Hepatocyte (in vitro differentiated cells): ENCODE data around the gene ATP9B. TPM values are rescaled to one million over a fixed set of nuclear protein-coding genes. Genes with fewer than 3 reads are reported as not detected.
"Not testable (repeated sequence)": the region's sequence is repeated elsewhere in the genome, so short reads cannot be mapped to it uniquely, and the experiment has no call there.

ENCODE experiments used
- DNase-seq: peaks from one replicate; pipeline ENCODE4 v3.0.0-alpha.2; 2016; ENCODE audit warnings: low spot score
- H2AFZ ChIP-seq: fragments of 200-600 bp; sonication (generic); 2 replicates; pipeline ENCODE4 v1.6.0; 2016; ENCODE audit warnings: antibody characterized with exemption, mild to moderate bottlenecking
- H3K27ac ChIP-seq: fragments of 200-600 bp; sonication (generic); 2 replicates; pipeline ENCODE4 v1.5.1; 2016; ENCODE audit warnings: mild to moderate bottlenecking
- H3K27me3 ChIP-seq: fragments of 200-600 bp; sonication (generic); 2 replicates; pipeline ENCODE4 v1.6.1; 2016
- H3K36me3 ChIP-seq: fragments of 200-600 bp; sonication (generic); replicated peaks from 2 replicates; pipeline ENCODE4 v1.5.1; 2016; ENCODE audit warnings: low read depth; ENCODE audit not compliant: insufficient read depth
- H3K4me1 ChIP-seq: fragments of 200-600 bp; sonication (generic); 2 replicates; pipeline ENCODE4 v1.5.1; 2016; ENCODE audit warnings: mild to moderate bottlenecking, moderate library complexity; ENCODE audit not compliant: insufficient read depth
- H3K4me2 ChIP-seq: fragments of 200-600 bp; sonication (generic); 2 replicates; pipeline ENCODE4 v1.6.0; 2016
- H3K4me3 ChIP-seq: fragments of 200-600 bp; sonication (generic); 2 replicates; pipeline ENCODE4 v1.5.1; 2016; ENCODE audit warnings: mild to moderate bottlenecking
- H3K79me2 ChIP-seq: fragments of 200-600 bp; sonication (generic); 2 replicates; pipeline ENCODE4 v1.6.0; 2017; ENCODE audit warnings: mild to moderate bottlenecking
- H3K9me2 ChIP-seq: fragments of 200-600 bp; sonication (generic); replicated peaks from 2 replicates; pipeline ENCODE4 v1.6.0; 2017; ENCODE audit warnings: mild to moderate bottlenecking; ENCODE audit not compliant: insufficient read depth
- H3K9me3 ChIP-seq: fragments of 200-600 bp; sonication (generic); 2 replicates; pipeline ENCODE4 v1.5.1; 2016; ENCODE audit warnings: low read depth, mild to moderate bottlenecking
- H4K20me1 ChIP-seq: fragments of 200-600 bp; sonication (generic); 2 replicates; pipeline ENCODE4 v1.6.0; 2016; ENCODE audit warnings: mild to moderate bottlenecking; ENCODE audit not compliant: insufficient read depth, poor library complexity, severe bottlenecking
- CTCF ChIP-seq: fragments of 200-600 bp; sonication (generic); IDR thresholded peaks from 2 replicates; pipeline ENCODE4 v1.5.1; 2016; ENCODE audit warnings: antibody characterized with exemption, mild to moderate bottlenecking; ENCODE audit not compliant: poor library complexity
- EZH2 ChIP-seq: fragments of 200-600 bp; sonication (generic); IDR thresholded peaks from 2 replicates; pipeline ENCODE4 v1.6.1; 2016; ENCODE audit warnings: antibody characterized with exemption, mild to moderate bottlenecking, borderline replicate concordance
- EZH2phosphoT487 ChIP-seq: fragments of 200-600 bp; sonication (generic); IDR thresholded peaks from one replicate; pipeline ENCODE4 v1.6.1; 2018; ENCODE audit warnings: antibody characterized with exemption, mild to moderate bottlenecking, low read depth, moderate library complexity; ENCODE audit not compliant: unreplicated experiment, severe bottlenecking
- WGBS: methylation state at CpG from one replicate; pipeline ENCODE4 v1.1.6; 2016; ENCODE audit warnings: low lambda C conversion rate; ENCODE audit errors: missing lambda C conversion rate; 5-methylcytosine and 5-hydroxymethylcytosine counted together
- polyA plus RNA-seq: library from polyadenylated mRNA; unstranded; fragments of >200 nt; fragmentation: Nextera tagmentation; extraction: Ambion mirVana; gene quantifications from 2 replicates; pipeline ENCODE4 v1.2.1, GENCODE V29; 2016
- total RNA-seq: library from RNA; depleted of rRNA; stranded (reverse); fragments of >200 nt; gene quantifications from 2 replicates; pipeline ENCODE4 v1.2.3, GENCODE V29; 2014

The ATP9B gene
- total and polyA plus RNA-seq, 2 experiments from 2014 or later, result 14.6 to 23.8 TPM

DNA sequence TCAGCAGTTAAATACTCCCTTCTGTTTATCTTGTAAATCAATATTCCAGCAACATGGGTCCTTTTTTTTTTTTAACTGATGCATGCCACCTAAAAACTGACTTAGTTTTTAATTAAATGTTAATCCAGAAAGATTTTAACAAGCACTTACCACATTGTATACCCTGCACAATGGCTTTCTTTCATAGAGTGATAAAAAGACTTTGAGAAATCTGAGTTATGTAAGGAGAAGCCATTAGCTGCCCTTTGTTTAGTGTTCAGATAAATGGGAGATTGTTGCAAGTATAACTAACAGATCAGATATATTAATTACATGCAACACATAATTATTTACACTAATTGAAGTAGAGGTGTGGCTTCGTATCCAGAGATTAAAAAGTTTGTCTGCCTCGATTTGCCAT lies 303.8 kb downstream of the ATP9B start:
- Histone ChIP-seq H3K4me3 (no peak overlapping the region), H3K9me3 (no peaks in the 10 kb centered on the region), H3K27ac (no peak overlapping the region), H3K36me3 (no peaks in the 10 kb centered on the region), H3K4me2 (no peak overlapping the region), H3K4me1 (no peaks in the 10 kb centered on the region), H3K27me3 (no peaks in the 10 kb centered on the region), H2AFZ (no peak overlapping the region), H3K79me2 (no peaks in the 10 kb centered on the region), H3K9me2 (no peaks in the 10 kb centered on the region), H4K20me1 (no peaks in the 10 kb centered on the region)
- no peak for TF ChIP-seq EZH2
- no peak for TF ChIP-seq EZH2phosphoT487
- WGBS, result 98% methylated on average over 2 of the region's 2 CpGs
- DNase-seq, result no peak

DNA sequence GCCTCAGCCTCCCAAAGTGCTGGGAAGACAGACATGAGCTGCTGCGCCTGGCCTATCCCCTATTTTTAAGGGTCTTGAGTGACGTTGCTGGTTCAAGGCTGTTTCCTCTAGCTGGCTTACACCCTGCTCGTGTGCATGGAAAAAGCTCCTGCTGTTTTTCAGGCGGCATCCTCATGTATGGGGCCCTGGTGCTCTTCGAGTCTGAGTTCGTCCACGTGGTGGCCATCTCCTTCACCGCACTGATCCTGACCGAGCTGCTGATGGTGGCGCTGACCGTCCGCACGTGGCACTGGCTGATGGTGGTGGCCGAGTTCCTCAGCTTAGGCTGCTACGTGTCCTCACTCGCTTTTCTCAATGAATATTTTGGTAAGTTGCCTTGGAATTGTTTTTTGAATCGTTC lies 304.5 kb downstream of the ATP9B start:
- Histone ChIP-seq H3K27ac (no peak overlapping the region), H3K27me3 (no peaks in the 10 kb centered on the region), H3K4me3 (no peak overlapping the region), H3K4me1 (no peaks in the 10 kb centered on the region), H3K79me2 (no peaks in the 10 kb centered on the region), H3K9me3 (no peaks in the 10 kb centered on the region), H3K4me2 (no peak overlapping the region), H3K36me3 (no peaks in the 10 kb centered on the region), H3K9me2 (no peaks in the 10 kb centered on the region), H4K20me1 (no peaks in the 10 kb centered on the region), H2AFZ (no peak overlapping the region)
- no peak for DNase-seq
- 97% methylated on average over 17 of the region's 17 CpGs for WGBS
- TF ChIP-seq CTCF, result no peak
- TF ChIP-seq EZH2phosphoT487, result no peak
- TF ChIP-seq EZH2, result no peak

DNA sequence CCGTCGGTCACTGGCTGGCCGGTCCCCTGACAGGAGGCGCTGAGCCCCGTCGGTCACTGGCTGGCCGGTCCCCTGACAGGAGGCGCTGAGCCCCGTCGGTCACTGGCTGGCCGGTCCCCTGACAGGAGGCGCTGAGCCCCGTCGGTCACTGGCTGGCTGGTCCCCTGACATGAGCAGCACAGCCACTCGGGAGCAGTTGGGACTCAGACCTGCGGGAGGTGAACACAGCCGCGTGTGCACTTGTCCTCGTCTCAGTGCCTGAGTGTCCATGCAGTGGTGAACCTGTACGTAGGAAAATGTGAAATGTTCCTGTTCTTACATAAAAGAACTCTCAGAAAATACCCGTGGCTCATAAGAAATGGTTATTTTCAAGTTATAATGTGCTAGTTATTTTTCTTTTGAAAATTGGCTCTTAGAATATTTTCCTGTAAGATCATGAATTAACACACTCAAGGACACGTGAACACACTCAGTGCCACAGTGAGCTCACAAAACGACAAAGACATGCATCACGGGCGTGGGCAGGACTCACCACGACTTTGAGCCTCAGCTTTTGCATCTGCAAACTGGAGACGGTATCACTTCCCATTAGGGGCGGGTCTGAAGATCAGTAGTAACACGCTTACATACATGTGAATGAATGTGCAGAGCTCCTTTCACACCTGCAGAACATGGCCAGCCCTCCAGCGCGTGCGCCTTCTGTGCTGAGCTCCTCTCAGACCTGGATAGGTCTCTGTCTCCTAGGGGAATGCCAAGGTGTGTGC lies 305.4 kb downstream of the ATP9B start:
- no peaks in the 10 kb centered on the region for H4K20me1 ChIP-seq
- H2AFZ ChIP-seq, result no peak overlapping the region
- H3K9me2 ChIP-seq, result no peaks in the 10 kb centered on the region
- H3K27me3 ChIP-seq, result no peaks in the 10 kb centered on the region
- no peak for DNase-seq
- no peak overlapping the region for H3K4me3 ChIP-seq
- H3K4me1 ChIP-seq, result no peaks in the 10 kb centered on the region
- H3K79me2 ChIP-seq, result no peaks in the 10 kb centered on the region
- H3K27ac ChIP-seq, result no peak overlapping the region
- WGBS, result 93% methylated on average over 21 of the region's 32 CpGs
- H3K9me3 ChIP-seq, result no peaks in the 10 kb centered on the region
- no peak for TF ChIP-seq EZH2phosphoT487
- TF ChIP-seq EZH2, result no peak
- no peaks in the 10 kb centered on the region for H3K36me3 ChIP-seq
- H3K4me2 ChIP-seq, result no peak overlapping the region

GRCh38 chr18:79375441-79376154 lies 306.4 kb downstream of the ATP9B start:
- no peaks in the 10 kb centered on the region for H3K4me1 ChIP-seq
- no peaks in the 10 kb centered on the region for H3K79me2 ChIP-seq
- H3K27ac ChIP-seq, result no peak overlapping the region
- no peaks in the 10 kb centered on the region for H3K27me3 ChIP-seq
- no peak for TF ChIP-seq EZH2phosphoT487
- no peak for TF ChIP-seq EZH2
- TF ChIP-seq CTCF, result no peak
- WGBS, result 95% methylated on average over 10 of the region's 10 CpGs
- H3K4me2 ChIP-seq, result no peak overlapping the region
- no peak for DNase-seq
- H3K36me3 ChIP-seq, result no peaks in the 10 kb centered on the region
- H2AFZ ChIP-seq, result no peak overlapping the region
- no peak overlapping the region for H3K4me3 ChIP-seq
- H3K9me3 ChIP-seq, result no peaks in the 10 kb centered on the region
- H4K20me1 ChIP-seq, result no peaks in the 10 kb centered on the region
- no peaks in the 10 kb centered on the region for H3K9me2 ChIP-seq

DNA sequence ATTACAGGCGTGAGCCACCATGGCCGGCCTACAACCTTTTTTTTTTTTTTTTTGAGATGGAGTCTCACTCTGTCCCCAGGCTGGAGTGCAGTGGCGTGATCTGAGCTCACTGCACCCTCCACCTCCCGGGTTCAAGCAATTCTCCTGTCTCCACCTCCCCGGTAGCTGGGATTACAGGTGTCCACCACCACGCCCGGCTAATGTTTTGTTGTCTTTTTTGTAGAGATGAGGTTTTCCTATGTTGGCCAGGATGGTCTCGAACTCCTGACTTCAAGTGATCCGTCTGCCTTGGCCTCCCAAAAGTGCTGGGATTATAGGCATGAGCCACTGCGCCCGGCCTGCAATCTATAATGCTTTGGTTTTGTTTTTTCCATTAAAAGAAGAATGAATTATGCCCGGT lies 307.5 kb downstream of the ATP9B start:
- not testable (repeated sequence) for DNase-seq, H3K4me3 ChIP-seq, H2AFZ ChIP-seq, H3K27ac ChIP-seq, H3K4me1 ChIP-seq, H3K79me2 ChIP-seq, H3K27me3 ChIP-seq, H3K9me3 ChIP-seq, H3K36me3 ChIP-seq, H4K20me1 ChIP-seq, H3K4me2 ChIP-seq, H3K9me2 ChIP-seq
- 95% methylated on average over 12 of the region's 12 CpGs for WGBS
